ENCODE data around the gene SPINT4.

GRCh38 chr20:45732199-45732598 lies 10.1 kb downstream of the SPINT4 start:
- TF ChIP-seq EZH2 (IDR thresholded peaks at IDR 0.05; ENCODE audit: low read length, missing control alignments) (no peak), CTCF (conservative IDR thresholded peaks at IDR 0.05 in 1 of 2, IDR thresholded peaks at IDR 0.05 in 1 of 2; ENCODE audit: low read depth in 1 of 2, low read length in 2 of 2) (no peak)

Measured in fibroblast of lung (primary cell).